Activated T-helper 1 cell treated with anti-CD3 and anti-CD28 coated beads, Interleukin-12 subunit alpha, Interleukin-12 subunit beta, Interleukin-2, Interleukin-4 antibody, amounts not matched to agents 30 ng/mL and 10 ng/mL and 1 ng/mL, durations not matched to agents 14 hours and 24 hours and 36 hours (primary cell): ENCODE data around the gene RBCK1. TPM values are rescaled to one million over a fixed set of nuclear protein-coding genes. Genes with fewer than 3 reads are reported as not detected.
"Not testable (repeated sequence)": the region's sequence is repeated elsewhere in the genome, so short reads cannot be mapped to it uniquely, and the experiment has no call there.

ENCODE experiments used
- DNase-seq: peaks from one replicate; pipeline ENCODE4 v3.0.0; 2021; ENCODE audit warnings: low spot score
- H3K27ac Mint-ChIP-seq: one replicate; pipeline ENCODE4 v1.8.0; 2021; ENCODE audit warnings: mild to moderate bottlenecking, mixed read lengths
- H3K27me3 Mint-ChIP-seq: one replicate; pipeline ENCODE4 v1.8.0; 2022; ENCODE audit warnings: mild to moderate bottlenecking, moderate library complexity, mixed read lengths; ENCODE audit not compliant: insufficient read depth
- H3K36me3 Mint-ChIP-seq: one replicate; pipeline ENCODE4 v1.8.0; 2021; ENCODE audit warnings: low read depth, mixed read lengths
- H3K4me1 Mint-ChIP-seq: one replicate; pipeline ENCODE4 v1.8.0; 2021; ENCODE audit warnings: low read depth, mixed read lengths
- H3K4me3 Mint-ChIP-seq: one replicate; pipeline ENCODE4 v1.8.0; 2021; ENCODE audit warnings: mild to moderate bottlenecking, moderate library complexity, mixed read lengths
- H3K9me3 Mint-ChIP-seq: one replicate; pipeline ENCODE4 v1.8.0; 2021; ENCODE audit warnings: mixed read lengths
- intact Hi-C: fragments of 100-400 bp; cut with micrococcal nuclease; formaldehyde crosslinking; loops from one replicate; pipeline ENCODE4 v1.15.1; 2024
- total RNA-seq: library from RNA; stranded (reverse); gene quantifications from 2 replicates; pipeline ENCODE4 v1.2.3, GENCODE V29; 2022

Gene RBCK1
- total RNA-seq, 1 donor from 2014 or later, result 132 TPM

DNA sequence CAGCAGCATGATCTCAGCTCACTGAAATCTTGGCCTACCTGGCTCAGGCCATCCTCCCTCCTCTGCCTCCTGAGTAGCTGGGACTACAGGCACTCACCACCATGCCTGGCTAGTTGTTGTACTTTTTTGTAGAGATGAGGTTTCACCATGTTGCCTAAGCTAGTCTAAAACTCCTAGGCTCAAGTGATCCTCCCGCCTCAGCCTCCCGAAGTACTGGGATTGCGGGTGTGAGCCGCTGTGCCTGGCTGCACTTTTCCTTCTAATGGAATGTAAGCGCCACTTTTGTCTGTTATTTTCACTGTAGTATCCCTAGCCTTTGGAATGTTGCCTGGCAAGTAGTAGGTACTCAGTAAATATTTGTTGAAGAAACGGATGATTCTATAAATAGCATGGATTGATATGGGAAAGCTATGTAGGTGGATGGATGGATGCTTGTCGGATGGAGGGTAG, 37.9 kb upstream of the RBCK1 start:
- H3K36me3 Mint-ChIP-seq, result no peaks in the 10 kb centered on the region
- no peaks in the 10 kb centered on the region for H3K27me3 Mint-ChIP-seq
- no peaks in the 10 kb centered on the region for H3K9me3 Mint-ChIP-seq
- intact Hi-C loops, result no loop called here
- H3K4me3 Mint-ChIP-seq, result no peak overlapping the region
- DNase-seq, result no peak
- peaks cover 48% of the 10 kb centered on the region for H3K4me1 Mint-ChIP-seq
- H3K27ac Mint-ChIP-seq, result no peak overlapping the region

DNA sequence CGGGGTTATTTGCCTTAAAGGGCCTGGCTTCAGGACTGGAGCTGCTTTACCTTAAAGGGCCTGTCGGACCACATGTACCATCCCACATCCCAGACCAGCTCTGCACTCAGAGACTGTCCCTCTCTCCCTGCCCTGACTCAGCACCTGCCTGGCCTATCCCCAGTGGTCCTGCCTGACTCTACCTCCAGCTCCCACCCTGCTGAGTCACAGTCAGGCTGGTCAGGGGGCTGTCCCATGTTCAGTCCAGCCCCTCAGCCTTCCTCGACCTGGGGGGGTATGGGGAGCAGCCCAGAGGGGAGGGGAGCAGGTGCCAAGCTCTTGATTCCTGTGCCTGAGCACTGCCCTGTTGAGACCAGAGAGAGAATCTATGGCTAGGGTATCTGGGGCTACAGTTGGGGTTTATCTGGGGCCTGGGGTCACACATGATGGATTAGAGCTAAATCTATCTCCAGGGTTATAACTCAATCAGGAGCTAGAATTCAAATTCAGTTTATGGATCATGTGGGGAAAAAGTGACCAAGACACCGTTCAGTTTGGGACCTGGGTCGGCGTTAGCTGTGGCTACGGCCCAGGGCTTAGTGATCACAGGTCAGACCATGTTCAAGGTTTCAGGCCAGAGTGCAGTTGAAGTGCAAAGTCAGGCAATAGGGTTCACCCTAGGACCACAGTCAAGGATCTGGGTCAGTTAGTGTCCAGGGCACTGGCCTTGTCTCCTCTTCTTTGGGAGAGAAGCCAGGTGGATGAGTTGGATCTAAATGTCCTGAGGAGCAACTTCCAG, 36.9 kb upstream of the RBCK1 start:
- Mint-ChIP-seq H3K36me3 (no peaks in the 10 kb centered on the region), H3K27ac (no peak overlapping the region), H3K4me3 (no peak overlapping the region), H3K9me3 (no peaks in the 10 kb centered on the region), H3K4me1 (peaks cover 39% of the 10 kb centered on the region), H3K27me3 (no peaks in the 10 kb centered on the region)
- intact Hi-C loops, result no loop called here
- DNase-seq, result no peak

DNA sequence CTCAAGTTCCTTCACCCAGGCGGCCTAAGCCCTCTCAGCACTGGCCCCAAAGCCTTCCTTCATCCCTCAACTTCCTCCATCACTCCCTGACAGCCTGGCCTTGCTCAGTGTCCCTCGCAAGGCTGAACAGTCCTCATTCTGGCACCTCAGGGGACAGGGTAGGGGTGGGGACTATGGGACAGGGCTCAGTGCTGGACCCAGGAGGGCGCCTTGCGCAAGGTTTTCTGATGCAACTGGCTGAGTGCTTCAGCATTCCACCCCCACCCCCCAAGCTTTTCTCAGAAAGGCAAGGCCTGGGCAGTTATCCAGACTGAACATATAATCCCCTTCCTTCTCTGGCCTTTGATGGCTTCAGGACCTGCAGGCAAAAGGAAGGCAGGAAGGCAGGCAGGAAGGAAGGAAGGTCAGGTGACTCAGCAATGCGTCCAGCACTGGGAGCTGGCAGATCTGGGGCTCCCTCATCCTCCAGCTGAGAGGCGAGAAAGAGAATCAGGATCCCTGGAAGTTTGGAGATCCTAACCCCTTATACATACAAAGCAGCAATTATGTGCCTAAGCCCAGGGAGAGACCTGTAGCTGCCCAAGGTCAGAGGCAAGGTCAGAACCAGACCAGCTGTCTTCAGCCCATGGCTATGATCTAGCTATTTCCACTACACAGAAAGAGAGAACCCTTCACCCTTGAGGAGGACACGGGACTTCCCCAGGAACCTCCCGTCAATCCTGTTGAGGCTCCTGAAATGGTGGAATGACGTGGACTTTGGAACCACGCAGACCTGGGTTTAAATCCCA, 36.1 kb upstream of the RBCK1 start:
- DNase-seq, result no peak
- H3K27ac Mint-ChIP-seq, result no peak overlapping the region
- no peaks in the 10 kb centered on the region for H3K27me3 Mint-ChIP-seq
- H3K4me1 Mint-ChIP-seq, result peaks cover 34% of the 10 kb centered on the region
- H3K9me3 Mint-ChIP-seq, result no peaks in the 10 kb centered on the region
- no peaks in the 10 kb centered on the region for H3K36me3 Mint-ChIP-seq
- intact Hi-C loops, result no loop called here
- H3K4me3 Mint-ChIP-seq, result no peak overlapping the region

DNA sequence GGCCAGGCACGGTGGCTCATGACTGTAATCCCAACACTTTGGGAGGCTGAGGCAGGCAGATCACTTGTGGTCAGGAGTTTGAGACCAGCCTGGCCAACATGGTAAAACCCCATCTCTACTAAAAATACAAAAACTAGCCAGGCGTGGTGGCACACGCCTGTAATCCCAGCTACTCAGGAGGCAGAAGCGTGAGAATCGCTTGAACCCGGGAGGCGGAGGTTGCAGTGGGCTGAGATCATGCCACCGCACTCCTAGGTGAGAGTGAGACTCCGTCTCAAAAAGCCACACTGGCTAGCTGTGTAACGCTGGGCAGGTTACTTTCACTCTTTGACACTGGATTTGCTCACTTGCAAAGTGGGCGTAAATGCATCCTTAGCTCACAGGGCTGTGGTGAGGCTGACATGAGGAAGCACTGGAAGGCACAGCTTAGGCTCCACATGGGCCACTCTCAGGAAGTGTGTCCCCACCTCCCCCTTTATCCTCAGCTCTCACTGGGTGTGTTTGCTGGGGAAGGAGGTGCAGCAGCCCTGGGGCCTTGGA, 35.5 kb upstream of the RBCK1 start:
- H3K4me3 Mint-ChIP-seq, intact Hi-C loops, DNase-seq: not testable (repeated sequence)

DNA sequence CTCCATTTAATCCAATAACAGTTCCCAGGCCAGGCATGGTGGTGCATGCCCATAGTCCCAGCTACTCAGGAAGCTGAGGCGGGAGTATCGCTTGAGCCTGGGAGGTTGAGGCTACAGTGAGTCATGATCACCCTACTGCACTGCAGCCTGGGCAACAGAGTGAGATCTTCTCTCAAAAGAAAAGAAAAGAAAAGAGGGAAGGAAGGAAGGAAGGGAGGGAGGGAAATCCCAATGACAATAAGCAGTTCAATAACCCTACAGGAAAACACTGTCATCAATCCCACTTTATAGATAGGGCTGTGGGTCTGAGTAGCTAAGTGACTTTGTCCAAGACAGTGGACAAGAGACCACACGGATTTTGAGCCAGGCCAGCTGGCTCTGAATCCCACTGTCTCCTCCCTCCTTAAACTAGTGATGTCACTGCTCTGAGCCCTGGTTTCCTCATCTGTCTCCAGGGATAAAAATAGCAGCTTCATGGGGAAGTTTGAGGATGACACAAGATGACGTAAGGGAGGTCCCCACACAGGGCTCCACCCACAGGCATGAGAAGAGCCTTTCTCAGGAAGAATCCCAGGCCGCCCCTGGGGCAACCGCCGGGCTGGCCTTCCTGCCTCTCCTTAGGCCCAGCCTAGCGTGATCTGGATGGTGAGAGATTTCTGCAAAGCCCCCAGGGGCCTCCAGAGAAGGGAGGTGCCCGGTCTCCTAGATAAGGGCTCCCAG, 34.8 kb upstream of the RBCK1 start:
- peaks cover 24% of the 10 kb centered on the region for H3K4me1 Mint-ChIP-seq
- intact Hi-C loops, result no loop called here

More for the DNA sequence above, 35.5 kb upstream of the RBCK1 start:
- H3K9me3 Mint-ChIP-seq, H3K27me3 Mint-ChIP-seq, H3K36me3 Mint-ChIP-seq: not testable (repeated sequence)
- peak overlapping the region; percentile 61 for H3K27ac Mint-ChIP-seq
- peaks cover 27% of the 10 kb centered on the region for H3K4me1 Mint-ChIP-seq

DNA sequence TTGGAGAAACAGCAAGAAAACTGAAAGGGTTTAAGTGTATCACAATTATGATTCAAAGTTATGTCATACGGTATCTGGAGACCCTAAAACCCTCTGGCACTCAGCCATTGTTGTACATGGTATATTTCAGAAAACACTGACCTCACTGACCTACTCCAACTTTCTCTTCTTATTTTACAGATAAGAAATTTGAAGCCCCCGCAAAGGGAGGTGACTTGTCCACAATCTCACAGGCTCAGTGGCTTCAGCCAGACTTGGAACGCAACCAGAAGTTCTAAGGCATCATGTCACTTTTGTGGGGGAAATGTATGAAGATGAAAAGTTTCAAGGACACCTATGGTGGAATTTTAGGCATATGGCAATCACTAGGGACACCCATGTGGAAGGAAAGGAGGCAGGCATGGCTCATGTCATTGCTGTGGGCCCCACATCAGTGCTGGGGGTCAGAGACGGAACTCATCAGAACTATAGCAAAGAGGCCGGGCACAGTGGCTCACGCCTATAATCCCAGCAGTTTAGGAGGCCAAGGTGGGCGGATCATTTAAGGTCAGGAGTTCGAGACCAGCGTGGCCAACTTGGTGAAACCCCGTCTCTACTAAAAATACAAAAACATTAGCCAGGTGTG, 32.7 kb upstream of the RBCK1 start:
- Mint-ChIP-seq H3K27ac (no peak overlapping the region), H3K9me3 (no peaks in the 10 kb centered on the region), H3K4me3 (no peak overlapping the region), H3K36me3 (no peaks in the 10 kb centered on the region), H3K27me3 (peaks cover 3% of the 10 kb centered on the region), H3K4me1 (peaks cover 24% of the 10 kb centered on the region)
- intact Hi-C loops, result no loop called here
- no peak for DNase-seq

More for the DNA sequence above, 34.8 kb upstream of the RBCK1 start:
- DNase-seq, result no peak
- Mint-ChIP-seq H3K27ac (peak overlapping the region; percentile 35), H3K27me3 (peaks cover 3% of the 10 kb centered on the region), H3K9me3 (no peaks in the 10 kb centered on the region), H3K36me3 (no peaks in the 10 kb centered on the region), H3K4me3 (no peak overlapping the region)

DNA sequence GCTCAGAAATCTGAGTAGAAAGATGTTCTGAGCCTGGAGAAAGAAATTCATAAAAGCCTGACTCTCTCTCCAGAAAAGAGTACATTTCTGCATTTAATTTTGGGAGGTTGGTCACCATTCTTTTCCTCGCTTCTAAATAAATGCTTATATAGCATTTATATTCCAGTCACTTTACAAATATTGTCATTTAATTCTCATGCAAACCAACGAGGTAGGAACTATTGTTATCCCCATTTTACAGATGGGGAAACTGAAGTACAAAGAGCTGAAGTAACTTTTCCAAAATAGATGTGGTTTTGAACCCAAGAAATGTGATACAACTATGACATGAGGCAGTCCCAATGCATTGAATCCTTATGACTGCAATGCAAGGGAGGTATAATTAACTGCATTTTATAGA, 32.0 kb upstream of the RBCK1 start:
- no peak for DNase-seq
- Mint-ChIP-seq H3K4me1 (peaks cover 24% of the 10 kb centered on the region), H3K27me3 (peaks cover 3% of the 10 kb centered on the region), H3K9me3 (no peaks in the 10 kb centered on the region), H3K4me3 (no peak overlapping the region), H3K36me3 (no peaks in the 10 kb centered on the region), H3K27ac (no peak overlapping the region)
- intact Hi-C loops, result no loop called here

DNA sequence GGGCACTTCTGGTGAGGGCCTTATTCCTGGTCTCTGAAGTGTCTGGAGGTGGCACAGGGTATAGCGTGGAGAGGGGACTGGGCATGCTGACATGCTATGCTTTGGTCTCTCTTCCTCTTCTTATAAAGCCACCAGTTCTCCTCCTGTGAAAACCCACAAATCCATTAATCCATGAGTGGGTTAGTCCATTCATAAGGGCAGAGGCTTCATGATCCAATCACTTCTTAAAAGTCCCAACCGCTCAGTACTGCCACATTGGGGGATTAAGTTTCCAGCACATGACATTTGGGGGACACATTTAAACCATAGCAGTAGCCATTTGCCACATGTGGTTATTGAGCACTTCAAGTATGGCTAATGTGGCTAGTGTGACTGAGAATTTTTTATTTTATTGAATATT, 31.3 kb upstream of the RBCK1 start:
- intact Hi-C loops, result no loop called here
- peaks cover 3% of the 10 kb centered on the region for H3K27me3 Mint-ChIP-seq
- peaks cover 19% of the 10 kb centered on the region for H3K4me1 Mint-ChIP-seq
- no peaks in the 10 kb centered on the region for H3K9me3 Mint-ChIP-seq
- no peak overlapping the region for H3K4me3 Mint-ChIP-seq
- H3K36me3 Mint-ChIP-seq, result no peaks in the 10 kb centered on the region
- no peak overlapping the region for H3K27ac Mint-ChIP-seq
- DNase-seq, result no peak

DNA sequence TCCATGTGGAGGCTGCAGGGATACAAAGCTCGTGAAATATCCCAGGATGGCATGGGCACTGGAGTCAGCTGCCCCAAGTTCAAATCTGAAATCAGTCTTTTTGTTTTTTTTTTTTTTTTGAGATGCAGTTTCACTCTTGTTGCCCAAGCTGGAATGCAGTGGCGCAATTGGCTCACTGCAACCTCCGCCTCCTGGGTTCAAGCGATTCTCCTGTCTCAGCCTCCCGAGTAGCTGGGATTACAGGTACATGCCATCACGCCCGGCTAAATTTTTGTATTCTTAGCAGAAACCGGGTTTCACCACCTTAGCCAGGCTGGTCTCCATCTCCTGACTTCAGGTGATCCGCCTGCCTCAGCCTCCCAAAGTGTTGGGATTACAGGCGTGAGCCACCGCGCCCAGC, 30.5 kb upstream of the RBCK1 start:
- H3K9me3 Mint-ChIP-seq, intact Hi-C loops, H3K27me3 Mint-ChIP-seq, H3K4me3 Mint-ChIP-seq, H3K36me3 Mint-ChIP-seq, DNase-seq, H3K27ac Mint-ChIP-seq: not testable (repeated sequence)
- H3K4me1 Mint-ChIP-seq, result peaks cover 16% of the 10 kb centered on the region

DNA sequence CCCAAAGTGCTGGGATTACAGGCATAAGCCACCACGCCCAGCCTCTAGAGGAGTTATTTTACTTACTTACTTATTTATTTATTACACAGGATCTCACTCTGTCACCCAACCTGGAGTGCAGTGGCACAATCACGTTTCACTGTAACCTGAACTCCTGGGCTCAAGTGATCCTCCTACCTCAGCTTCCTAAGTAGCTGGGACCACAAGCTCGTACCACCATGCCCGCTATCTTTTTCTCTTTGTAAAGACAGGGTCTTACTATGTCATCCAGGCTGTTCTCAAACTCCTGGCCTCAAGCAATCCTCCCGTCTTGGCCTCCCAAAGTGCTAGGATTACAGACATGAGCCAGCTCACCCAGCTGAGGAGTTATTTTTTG, 29.1 kb upstream of the RBCK1 start:
- Mint-ChIP-seq H3K27me3 (peaks cover 3% of the 10 kb centered on the region), H3K27ac (no peak overlapping the region), H3K4me3 (no peak overlapping the region), H3K9me3 (no peaks in the 10 kb centered on the region), H3K4me1 (peaks cover 19% of the 10 kb centered on the region), H3K36me3 (no peaks in the 10 kb centered on the region)
- no peak for DNase-seq
- intact Hi-C loops, result no loop called here

DNA sequence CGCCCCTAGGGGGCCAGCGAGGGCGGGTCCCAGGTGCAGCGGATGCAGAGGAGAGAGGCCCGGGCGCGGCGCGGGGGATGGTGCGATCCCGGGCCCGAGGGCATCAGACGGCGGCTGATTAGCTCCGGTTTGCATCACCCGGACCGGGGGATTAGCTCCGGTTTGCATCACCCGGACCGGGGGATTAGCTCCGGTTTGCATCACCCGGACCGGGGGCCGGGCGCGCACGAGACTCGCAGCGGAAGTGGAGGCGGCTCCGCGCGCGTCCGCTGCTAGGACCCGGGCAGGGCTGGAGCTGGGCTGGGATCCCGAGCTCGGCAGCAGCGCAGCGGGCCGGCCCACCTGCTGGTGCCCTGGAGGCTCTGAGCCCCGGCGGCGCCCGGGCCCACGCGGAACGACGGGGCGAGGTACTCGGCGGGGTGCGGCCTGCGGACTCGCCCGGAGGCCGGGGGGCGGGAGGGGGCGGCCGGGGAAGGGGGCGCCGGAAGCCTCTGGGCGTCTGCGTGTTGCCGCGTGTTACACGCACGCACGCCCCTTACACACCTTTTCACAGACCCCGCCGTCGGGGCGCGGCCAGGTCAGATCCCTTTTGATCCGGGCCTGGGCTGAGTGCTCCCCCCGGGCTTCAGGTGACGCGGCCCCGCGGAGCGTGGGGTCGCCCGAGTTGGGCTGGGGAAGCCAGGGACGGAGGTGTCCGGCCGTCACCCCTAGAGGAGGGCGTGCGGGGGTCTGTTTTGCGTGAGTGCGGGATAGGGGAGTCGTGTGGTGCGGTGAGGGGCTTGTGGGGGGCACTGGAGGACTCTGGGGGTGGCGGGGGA, 27.1 kb upstream of the RBCK1 start:
- peak overlapping the region; percentile 89 for H3K4me3 Mint-ChIP-seq
- H3K4me1 Mint-ChIP-seq, result peaks cover 22% of the 10 kb centered on the region
- peaks cover 3% of the 10 kb centered on the region for H3K27me3 Mint-ChIP-seq
- peaks cover 5% of the 10 kb centered on the region for H3K36me3 Mint-ChIP-seq
- H3K27ac Mint-ChIP-seq, result peak overlapping the region; percentile 90
- intact Hi-C loops, result loop anchor here (1.0 kb wide), 5 partner anchors 27 to 84 kb away; partner anchors contain the start of genes RBCK1 and ZCCHC3
- peak; percentile 62 for DNase-seq
- no peaks in the 10 kb centered on the region for H3K9me3 Mint-ChIP-seq
